ENCODE data around the gene TPSB2. TPM values are rescaled to one million over a fixed set of nuclear protein-coding genes. Genes with fewer than 3 reads are reported as not detected.
"Not testable (repeated sequence)": the region's sequence is repeated elsewhere in the genome, so short reads cannot be mapped to it uniquely, and the experiment has no call there.

Gene TPSB2
- total RNA-seq, 3 donors from 2014 or later, result 0.41 to 0.46 TPM; not detected in 1

- H3K4me3 Mint-ChIP-seq; H3K4me1 Mint-ChIP-seq (ENCODE audit: low read depth); DNase-seq; H3K27me3 Mint-ChIP-seq (ENCODE audit: low read depth); H3K9me3 Mint-ChIP-seq; H3K36me3 Mint-ChIP-seq (ENCODE audit: insufficient read depth): not testable (repeated sequence)
- peak in 1 of 2 donors; percentile 24 for ATAC-seq
Measured at GRCh38 chr16:1238909-1239308, 8.9 kb upstream of the TPSB2 start.

DNA sequence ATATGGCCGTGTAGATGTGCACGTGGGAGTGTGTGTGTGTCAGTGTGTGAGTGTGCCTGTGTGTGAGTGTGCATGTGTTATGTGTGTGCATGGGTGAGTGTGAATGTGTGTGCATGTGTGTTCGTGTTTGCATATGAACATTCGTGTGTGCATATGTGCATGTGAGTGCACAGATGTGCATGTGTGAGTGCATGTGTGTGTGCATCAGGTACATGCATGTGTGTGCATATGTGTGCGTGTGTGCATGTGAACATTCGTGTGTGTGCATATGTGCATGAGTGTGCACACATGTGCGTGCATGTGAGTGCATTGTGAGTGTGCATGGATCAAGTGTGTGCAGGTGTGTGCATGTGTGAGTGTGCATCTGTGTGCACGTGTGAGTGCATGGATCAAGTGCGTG is 8.0 kb upstream of the TPSB2 start:
- no peaks in the 10 kb centered on the region for H3K36me3 Mint-ChIP-seq (ENCODE audit: insufficient read depth)
- ATAC-seq, result no peak

GRCh38 chr16:1236659-1237058 is 6.7 kb upstream of the TPSB2 start:
- H3K4me1 Mint-ChIP-seq (ENCODE audit: low read depth); H3K4me3 Mint-ChIP-seq; H3K36me3 Mint-ChIP-seq (ENCODE audit: insufficient read depth); H3K9me3 Mint-ChIP-seq; DNase-seq; H3K27me3 Mint-ChIP-seq (ENCODE audit: low read depth): not testable (repeated sequence)
- peak; percentile 66 to 68 for ATAC-seq

More for the DNA sequence above, 8.0 kb upstream of the TPSB2 start:
- no peaks in the 10 kb centered on the region for H3K4me1 Mint-ChIP-seq (ENCODE audit: low read depth)
- H3K27me3 Mint-ChIP-seq (ENCODE audit: low read depth), result no peaks in the 10 kb centered on the region
- DNase-seq, result no peak
- H3K9me3 Mint-ChIP-seq, result no peaks in the 10 kb centered on the region
- H3K4me3 Mint-ChIP-seq, result no peak overlapping the region

- H3K36me3 Mint-ChIP-seq (ENCODE audit: insufficient read depth); H3K9me3 Mint-ChIP-seq; H3K4me1 Mint-ChIP-seq (ENCODE audit: low read depth); H3K4me3 Mint-ChIP-seq; H3K27me3 Mint-ChIP-seq (ENCODE audit: low read depth); DNase-seq: not testable (repeated sequence)
- peak; percentile 46 to 62 for ATAC-seq
Measured at GRCh38 chr16:1232049-1232748, 2.2 kb upstream of the TPSB2 start.

- ATAC-seq; H3K4me3 Mint-ChIP-seq; H3K27me3 Mint-ChIP-seq (ENCODE audit: low read depth); H3K4me1 Mint-ChIP-seq (ENCODE audit: low read depth); DNase-seq; H3K9me3 Mint-ChIP-seq; H3K36me3 Mint-ChIP-seq (ENCODE audit: insufficient read depth): not testable (repeated sequence)
Measured at GRCh38 chr16:1231301-1231700, 1.3 kb upstream of the TPSB2 start.

- ATAC-seq; DNase-seq; H3K27me3 Mint-ChIP-seq (ENCODE audit: low read depth); H3K4me1 Mint-ChIP-seq (ENCODE audit: low read depth); H3K4me3 Mint-ChIP-seq; H3K9me3 Mint-ChIP-seq; H3K36me3 Mint-ChIP-seq (ENCODE audit: insufficient read depth): not testable (repeated sequence)
Measured at GRCh38 chr16:1230471-1231212, 658 bp upstream of the TPSB2 start.

DNA sequence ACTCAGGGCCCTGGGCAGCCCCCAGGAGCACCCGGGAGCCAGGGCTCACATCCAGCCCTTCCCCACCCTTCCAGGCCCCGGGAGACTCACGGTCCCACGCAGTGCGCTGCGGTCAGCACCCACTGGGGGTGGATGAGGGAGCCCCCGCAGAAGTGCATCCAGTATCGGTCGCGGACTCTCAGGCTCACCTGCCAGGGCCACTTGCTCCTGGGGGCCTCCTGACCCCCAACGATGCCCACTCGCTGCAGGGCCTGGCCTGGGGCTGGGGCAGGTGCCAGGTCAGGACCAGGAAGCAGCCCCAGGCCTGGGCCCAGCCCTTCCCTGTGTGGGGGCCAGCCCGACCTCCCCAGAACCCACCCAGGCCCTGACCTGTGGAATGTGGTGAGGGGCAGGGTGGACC is 508 bp downstream of the TPSB2 start:
- not testable (repeated sequence) for DNase-seq; H3K36me3 Mint-ChIP-seq (ENCODE audit: insufficient read depth); H3K27me3 Mint-ChIP-seq (ENCODE audit: low read depth); ATAC-seq; H3K4me3 Mint-ChIP-seq; H3K4me1 Mint-ChIP-seq (ENCODE audit: low read depth); H3K9me3 Mint-ChIP-seq

GRCh38 chr16:1228227-1228626 is 1.8 kb downstream of the TPSB2 start:
- DNase-seq; ATAC-seq; H3K36me3 Mint-ChIP-seq (ENCODE audit: insufficient read depth); H3K4me1 Mint-ChIP-seq (ENCODE audit: low read depth); H3K27me3 Mint-ChIP-seq (ENCODE audit: low read depth); H3K9me3 Mint-ChIP-seq; H3K4me3 Mint-ChIP-seq: not testable (repeated sequence)

DNA sequence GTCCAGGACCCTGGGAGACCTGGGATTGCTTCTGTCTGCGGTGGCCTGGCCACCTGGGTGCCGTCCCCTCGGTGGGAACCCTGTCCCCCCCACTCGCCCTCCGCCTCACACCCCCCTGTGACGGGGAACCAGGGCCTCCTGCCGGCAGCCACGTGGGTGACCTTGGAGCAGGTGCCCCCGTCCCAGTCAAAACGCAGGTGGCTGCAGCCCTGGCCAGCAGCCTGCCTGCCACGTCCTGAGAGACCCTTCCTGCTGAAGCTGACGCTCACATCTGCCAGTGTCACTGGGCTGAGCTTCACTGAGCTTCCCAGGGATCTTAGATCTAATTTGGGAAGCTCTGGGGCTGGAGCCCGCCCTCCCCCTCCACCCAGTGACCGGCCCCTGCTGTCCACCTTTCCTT is 3.3 kb downstream of the TPSB2 start:
- H3K4me1 Mint-ChIP-seq (ENCODE audit: low read depth); ATAC-seq; H3K36me3 Mint-ChIP-seq (ENCODE audit: insufficient read depth); H3K4me3 Mint-ChIP-seq; H3K9me3 Mint-ChIP-seq; DNase-seq; H3K27me3 Mint-ChIP-seq (ENCODE audit: low read depth): not testable (repeated sequence)

GRCh38 chr16:1225728-1226311 is 4.2 kb downstream of the TPSB2 start:
- not testable (repeated sequence) for ATAC-seq; H3K9me3 Mint-ChIP-seq; H3K4me3 Mint-ChIP-seq; H3K27me3 Mint-ChIP-seq (ENCODE audit: low read depth); H3K36me3 Mint-ChIP-seq (ENCODE audit: insufficient read depth); DNase-seq; H3K4me1 Mint-ChIP-seq (ENCODE audit: low read depth)

DNA sequence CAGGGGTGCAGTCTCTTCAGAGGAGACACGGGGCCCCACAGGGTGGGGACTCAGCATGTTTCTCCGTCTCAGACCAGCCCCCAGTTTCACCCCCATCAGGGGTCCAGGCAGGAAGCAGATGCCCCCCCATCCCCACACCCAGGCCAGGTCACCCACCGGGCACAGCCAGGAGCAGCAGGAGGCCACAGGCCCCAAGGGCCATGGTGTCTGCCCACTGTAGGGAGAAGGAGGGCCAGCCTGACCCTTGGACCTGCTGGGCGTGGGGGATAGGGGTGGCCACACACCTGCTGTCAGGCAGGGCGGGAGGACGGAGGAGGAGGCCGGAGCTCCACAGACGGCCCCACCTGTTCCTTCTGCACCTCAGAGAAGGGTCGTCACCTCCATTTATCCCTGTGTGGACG is 4.9 kb downstream of the TPSB2 start, which contains the start of gene TPSG1:
Gene TPSG1 (minus strand): TSS at position 218 of the 401 bp plus-strand sequence. CDS start 16 bp downstream, at position 202.
- Mint-ChIP-seq H3K4me3 (no peak within 1 kb of the TSS), H3K36me3 (ENCODE audit: insufficient read depth) (no peaks in the 10 kb centered on the region), H3K9me3 (no peaks in the 10 kb centered on the region), H3K27me3 (ENCODE audit: low read depth) (peaks cover 5% of the 10 kb centered on the region), H3K4me1 (ENCODE audit: low read depth) (no peaks in the 10 kb centered on the region)
- DNase-seq (peak; percentile 3), ATAC-seq (no peak)

DNA sequence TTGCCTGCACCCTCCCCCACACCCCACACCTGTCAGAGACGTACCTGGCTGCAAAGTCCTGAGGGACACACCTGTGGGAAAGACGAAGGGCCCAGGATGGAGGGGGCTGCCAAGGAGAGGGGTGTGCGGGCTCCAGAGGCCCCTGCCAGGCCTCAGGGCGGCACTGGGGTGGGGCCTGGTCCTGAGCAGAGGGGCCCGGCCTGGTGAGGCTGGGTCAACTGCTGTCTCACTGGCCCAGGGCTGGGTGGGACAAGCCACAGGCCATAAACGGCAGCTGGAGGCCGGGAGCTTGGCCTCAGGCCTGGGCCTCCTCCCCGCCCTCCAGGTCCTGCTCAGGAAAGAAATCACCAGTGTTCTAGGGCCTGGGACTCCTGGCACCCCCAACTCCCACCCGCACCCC is 5.4 kb downstream of the TPSB2 start:
- Mint-ChIP-seq H3K4me1 (ENCODE audit: low read depth) (no peaks in the 10 kb centered on the region), H3K4me3 (no peak overlapping the region), H3K27me3 (ENCODE audit: low read depth) (peaks cover 5% of the 10 kb centered on the region), H3K9me3 (no peaks in the 10 kb centered on the region), H3K36me3 (ENCODE audit: insufficient read depth) (no peaks in the 10 kb centered on the region)
- no peak for ATAC-seq
- DNase-seq, result peak; percentile 2

DNA sequence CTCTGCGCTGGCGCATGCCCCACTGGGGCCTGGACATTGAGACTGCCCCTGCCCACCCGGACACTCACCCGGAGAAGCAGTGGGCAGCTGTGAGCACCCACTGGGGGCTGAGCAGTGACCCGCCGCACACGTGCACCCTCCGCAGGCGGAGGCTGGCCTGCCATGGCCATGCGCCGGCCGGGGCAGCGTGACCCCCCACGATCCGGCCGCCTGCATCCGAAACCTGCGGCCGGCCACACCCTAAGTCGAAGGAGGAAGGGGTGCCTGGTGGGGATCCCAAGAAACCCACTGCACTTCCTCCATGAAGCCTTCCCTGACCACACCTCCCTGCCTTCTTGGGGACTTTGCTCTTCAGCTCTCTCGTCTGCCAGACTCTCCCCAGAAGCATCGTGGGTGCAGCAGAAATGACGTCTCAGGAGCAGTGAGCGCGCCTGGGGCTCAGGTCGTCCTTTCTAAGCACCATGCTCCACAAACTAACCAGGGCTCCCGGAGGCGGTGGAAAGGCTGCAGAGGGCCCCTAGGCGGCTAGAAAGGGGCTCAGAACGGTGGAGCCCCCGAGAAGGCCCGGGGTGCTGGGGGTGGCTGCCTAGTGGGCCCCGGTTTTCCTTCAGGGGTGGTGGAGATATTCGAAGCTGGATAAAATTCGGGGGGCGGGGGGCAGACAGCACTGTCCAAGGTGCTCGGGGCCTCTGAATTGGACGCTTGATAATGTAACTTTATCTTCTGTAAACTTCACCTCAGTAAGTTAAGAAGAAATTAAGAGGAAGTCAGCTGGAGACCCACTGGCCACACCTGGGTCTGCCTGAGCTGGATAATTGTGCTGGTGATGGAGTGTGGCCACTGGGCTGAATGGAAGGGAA is 6.4 kb downstream of the TPSB2 start:
- DNase-seq, result peak; percentile 4
- Mint-ChIP-seq H3K4me1 (ENCODE audit: low read depth) (no peaks in the 10 kb centered on the region), H3K9me3 (no peaks in the 10 kb centered on the region), H3K4me3 (no peak overlapping the region), H3K36me3 (ENCODE audit: insufficient read depth) (no peaks in the 10 kb centered on the region), H3K27me3 (ENCODE audit: low read depth) (peaks cover 5% of the 10 kb centered on the region)
- ATAC-seq, result no peak

Measured in activated T-cell treated with anti-CD3 and anti-CD28 coated beads, Interleukin-2, amount 50 U/mL, for 4 hours (primary cell).